DOHH2 (cell line): ENCODE results near the gene IFRD1.

Experiments
- CTCF ChIP-seq: fragments of 200-600 bp; sonication (generic); IDR thresholded peaks from one replicate; pipeline ENCODE4 v1.5.1; 2014; ENCODE audit warnings: antibody characterized with exemption, mild to moderate bottlenecking, low read depth, low read length; ENCODE audit not compliant: poor library complexity, severe bottlenecking
- EZH2phosphoT487 ChIP-seq: fragments of 200-600 bp; sonication (generic); IDR thresholded peaks from 2 replicates; pipeline ENCODE4 v1.6.1; 2017; ENCODE audit warnings: borderline replicate concordance, mild to moderate bottlenecking, antibody characterized with exemption, low read length, moderate library complexity, mixed read lengths

- TF ChIP-seq CTCF (no peak), EZH2phosphoT487 (no peak)
Measured at GRCh38 chr7:112515989-112516388, 65.7 kb downstream of the IFRD1 start.
